ENCODE data around the gene EDC3. TPM values are rescaled to one million over a fixed set of nuclear protein-coding genes. Genes with fewer than 3 reads are reported as not detected.

Gene EDC3
- total and polyA plus RNA-seq, 9 of the 15 experiments (the other 6 are each of a cell fraction or from before 2014, with no cell fraction given) = 11.7 to 63.9 (median 32.8) TPM

DNA sequence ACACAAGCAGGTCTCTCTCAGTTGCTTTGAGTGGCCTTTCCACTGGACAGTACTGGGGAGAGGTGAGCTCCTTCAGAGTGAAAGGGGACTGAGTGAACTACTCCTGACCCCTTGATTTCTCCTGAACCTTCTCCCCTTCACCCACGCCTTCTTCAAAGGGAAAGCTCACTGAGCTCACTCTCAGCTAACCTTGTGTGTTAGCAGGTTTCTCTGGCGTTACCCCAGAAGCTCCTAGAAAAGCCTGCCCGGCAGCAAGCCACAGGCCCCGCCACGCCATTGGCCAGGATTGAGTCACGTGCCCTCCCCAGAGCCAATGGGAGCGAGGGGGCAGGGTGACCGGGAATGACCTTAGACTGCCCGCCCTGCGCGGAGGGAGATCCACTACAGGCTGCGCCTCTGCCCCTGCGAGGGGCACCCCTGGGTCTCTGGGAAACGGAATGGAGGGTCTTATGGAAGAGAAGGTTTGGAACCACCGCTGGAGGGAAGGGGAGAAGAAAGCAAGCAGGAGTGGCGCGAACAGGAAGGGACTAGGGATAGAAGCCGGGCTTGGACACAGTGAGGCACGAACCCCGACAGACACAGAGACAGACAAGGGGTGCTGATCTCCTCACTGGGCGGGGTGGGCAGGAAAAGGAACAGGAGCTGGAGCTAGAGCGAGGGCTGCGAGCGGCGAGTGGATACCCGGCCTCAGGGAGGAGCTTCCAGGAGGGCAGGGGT, 97.5 kb downstream of the EDC3 start (continued):
- TF ChIP-seq ETS2 (tag; IDR thresholded peaks at IDR 0.05; ENCODE audit: borderline replicate concordance, poor library complexity, severe bottlenecking) = no peak
- TF ChIP-seq FOXJ2 (tag; IDR thresholded peaks at IDR 0.05) = no peak
- TF ChIP-seq TCF7 (IDR thresholded peaks at IDR 0.05; ENCODE audit: borderline replicate concordance) = peak; percentile 24; the same call in 1 of the 2 replicates
- TF ChIP-seq, protein P1, sequence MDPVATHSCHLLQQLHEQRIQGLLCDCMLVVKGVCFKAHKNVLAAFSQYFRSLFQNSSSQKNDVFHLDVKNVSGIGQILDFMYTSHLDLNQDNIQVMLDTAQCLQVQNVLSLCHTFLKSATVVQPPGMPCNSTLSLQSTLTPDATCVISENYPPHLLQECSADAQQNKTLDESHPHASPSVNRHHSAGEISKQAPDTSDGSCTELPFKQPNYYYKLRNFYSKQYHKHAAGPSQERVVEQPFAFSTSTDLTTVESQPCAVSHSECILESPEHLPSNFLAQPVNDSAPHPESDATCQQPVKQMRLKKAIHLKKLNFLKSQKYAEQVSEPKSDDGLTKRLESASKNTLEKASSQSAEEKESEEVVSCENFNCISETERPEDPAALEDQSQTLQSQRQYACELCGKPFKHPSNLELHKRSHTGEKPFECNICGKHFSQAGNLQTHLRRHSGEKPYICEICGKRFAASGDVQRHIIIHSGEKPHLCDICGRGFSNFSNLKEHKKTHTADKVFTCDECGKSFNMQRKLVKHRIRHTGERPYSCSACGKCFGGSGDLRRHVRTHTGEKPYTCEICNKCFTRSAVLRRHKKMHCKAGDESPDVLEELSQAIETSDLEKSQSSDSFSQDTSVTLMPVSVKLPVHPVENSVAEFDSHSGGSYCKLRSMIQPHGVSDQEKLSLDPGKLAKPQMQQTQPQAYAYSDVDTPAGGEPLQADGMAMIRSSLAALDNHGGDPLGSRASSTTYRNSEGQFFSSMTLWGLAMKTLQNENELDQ (CRISPR knock-in tag; IDR thresholded peaks at IDR 0.05; ENCODE audit: borderline replicate concordance) = no peak
- no peak for TF ChIP-seq MAFG (tag; conservative IDR thresholded peaks at IDR 0.05)
- TF ChIP-seq HDAC1 (IDR thresholded peaks at IDR 0.05) = peak in 1 of 2 experiments; percentile 80; a peak in 2 of 4 replicates
- no peak for TF ChIP-seq ZNF134 (CRISPR knock-in tag; conservative IDR thresholded peaks at IDR 0.05)
- TF ChIP-seq, protein P2, sequence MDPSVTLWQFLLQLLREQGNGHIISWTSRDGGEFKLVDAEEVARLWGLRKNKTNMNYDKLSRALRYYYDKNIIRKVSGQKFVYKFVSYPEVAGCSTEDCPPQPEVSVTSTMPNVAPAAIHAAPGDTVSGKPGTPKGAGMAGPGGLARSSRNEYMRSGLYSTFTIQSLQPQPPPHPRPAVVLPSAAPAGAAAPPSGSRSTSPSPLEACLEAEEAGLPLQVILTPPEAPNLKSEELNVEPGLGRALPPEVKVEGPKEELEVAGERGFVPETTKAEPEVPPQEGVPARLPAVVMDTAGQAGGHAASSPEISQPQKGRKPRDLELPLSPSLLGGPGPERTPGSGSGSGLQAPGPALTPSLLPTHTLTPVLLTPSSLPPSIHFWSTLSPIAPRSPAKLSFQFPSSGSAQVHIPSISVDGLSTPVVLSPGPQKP (CRISPR knock-in tag; IDR thresholded peaks at IDR 0.05) = no peak
- TF ChIP-seq POLR2AphosphoS2 (IDR thresholded peaks at IDR 0.05; ENCODE audit: low read length) = peak; percentile 88; the same call in 1 of the 2 replicates
- TF ChIP-seq ZBTB17 (CRISPR knock-in tag; IDR thresholded peaks at IDR 0.05) = 0 out of 2 replicates have a peak, but pooled peaks have one; percentile 43
- peak; percentile 49; the same call in 1 of the 2 replicates for TF ChIP-seq CREM (IDR thresholded peaks at IDR 0.05; ENCODE audit: low read depth)
- no peak for TF ChIP-seq NFE2L1 (tag; IDR thresholded peaks at IDR 0.05; ENCODE audit: borderline replicate concordance, low read depth)
- TF ChIP-seq, protein P3, sequence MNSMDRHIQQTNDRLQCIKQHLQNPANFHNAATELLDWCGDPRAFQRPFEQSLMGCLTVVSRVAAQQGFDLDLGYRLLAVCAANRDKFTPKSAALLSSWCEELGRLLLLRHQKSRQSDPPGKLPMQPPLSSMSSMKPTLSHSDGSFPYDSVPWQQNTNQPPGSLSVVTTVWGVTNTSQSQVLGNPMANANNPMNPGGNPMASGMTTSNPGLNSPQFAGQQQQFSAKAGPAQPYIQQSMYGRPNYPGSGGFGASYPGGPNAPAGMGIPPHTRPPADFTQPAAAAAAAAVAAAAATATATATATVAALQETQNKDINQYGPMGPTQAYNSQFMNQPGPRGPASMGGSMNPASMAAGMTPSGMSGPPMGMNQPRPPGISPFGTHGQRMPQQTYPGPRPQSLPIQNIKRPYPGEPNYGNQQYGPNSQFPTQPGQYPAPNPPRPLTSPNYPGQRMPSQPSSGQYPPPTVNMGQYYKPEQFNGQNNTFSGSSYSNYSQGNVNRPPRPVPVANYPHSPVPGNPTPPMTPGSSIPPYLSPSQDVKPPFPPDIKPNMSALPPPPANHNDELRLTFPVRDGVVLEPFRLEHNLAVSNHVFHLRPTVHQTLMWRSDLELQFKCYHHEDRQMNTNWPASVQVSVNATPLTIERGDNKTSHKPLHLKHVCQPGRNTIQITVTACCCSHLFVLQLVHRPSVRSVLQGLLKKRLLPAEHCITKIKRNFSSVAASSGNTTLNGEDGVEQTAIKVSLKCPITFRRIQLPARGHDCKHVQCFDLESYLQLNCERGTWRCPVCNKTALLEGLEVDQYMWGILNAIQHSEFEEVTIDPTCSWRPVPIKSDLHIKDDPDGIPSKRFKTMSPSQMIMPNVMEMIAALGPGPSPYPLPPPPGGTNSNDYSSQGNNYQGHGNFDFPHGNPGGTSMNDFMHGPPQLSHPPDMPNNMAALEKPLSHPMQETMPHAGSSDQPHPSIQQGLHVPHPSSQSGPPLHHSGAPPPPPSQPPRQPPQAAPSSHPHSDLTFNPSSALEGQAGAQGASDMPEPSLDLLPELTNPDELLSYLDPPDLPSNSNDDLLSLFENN (IDR thresholded peaks at IDR 0.05; ENCODE audit: low read depth in 2 of 2, low read length in 2 of 2) = no peak
- TF ChIP-seq PRPF4 (IDR thresholded peaks at IDR 0.05; ENCODE audit: insufficient read depth, low read depth, low read length, poor library complexity, severe bottlenecking) = no peak
- no peak for TF ChIP-seq PCBP2 (IDR thresholded peaks at IDR 0.05; ENCODE audit: low read depth, low read length, poor library complexity, severe bottlenecking)
- TF ChIP-seq BDP1 (IDR thresholded peaks at IDR 0.05; ENCODE audit: insufficient read depth, insufficient read length) = no peak
- TF ChIP-seq, protein P4, sequence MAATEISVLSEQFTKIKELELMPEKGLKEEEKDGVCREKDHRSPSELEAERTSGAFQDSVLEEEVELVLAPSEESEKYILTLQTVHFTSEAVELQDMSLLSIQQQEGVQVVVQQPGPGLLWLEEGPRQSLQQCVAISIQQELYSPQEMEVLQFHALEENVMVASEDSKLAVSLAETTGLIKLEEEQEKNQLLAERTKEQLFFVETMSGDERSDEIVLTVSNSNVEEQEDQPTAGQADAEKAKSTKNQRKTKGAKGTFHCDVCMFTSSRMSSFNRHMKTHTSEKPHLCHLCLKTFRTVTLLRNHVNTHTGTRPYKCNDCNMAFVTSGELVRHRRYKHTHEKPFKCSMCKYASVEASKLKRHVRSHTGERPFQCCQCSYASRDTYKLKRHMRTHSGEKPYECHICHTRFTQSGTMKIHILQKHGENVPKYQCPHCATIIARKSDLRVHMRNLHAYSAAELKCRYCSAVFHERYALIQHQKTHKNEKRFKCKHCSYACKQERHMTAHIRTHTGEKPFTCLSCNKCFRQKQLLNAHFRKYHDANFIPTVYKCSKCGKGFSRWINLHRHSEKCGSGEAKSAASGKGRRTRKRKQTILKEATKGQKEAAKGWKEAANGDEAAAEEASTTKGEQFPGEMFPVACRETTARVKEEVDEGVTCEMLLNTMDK (IDR thresholded peaks at IDR 0.05; ENCODE audit: borderline replicate concordance, insufficient read depth, low read depth, low read length, poor library complexity, severe bottlenecking) = no peak

All from K562 (cell line).